Skeletal muscle tissue (tissue), 4 donors: ENCODE measurements around the gene KIF5B. TPM values are rescaled to one million over a fixed set of nuclear protein-coding genes. Genes with fewer than 3 reads are reported as not detected.
"Not testable (repeated sequence)": the region's sequence is repeated elsewhere in the genome, so short reads cannot be mapped to it uniquely, and the experiment has no call there.

ENCODE experiments used
- H3K27ac ChIP-seq: one replicate; pipeline ENCODE4 v1.7.0; 2013; ENCODE audit warnings: mild to moderate bottlenecking, low read depth, low read length, inconsistent platforms
- H3K27me3 ChIP-seq, 3 donors: one replicate each; pipeline ENCODE4 v1.7.0; 2013; ENCODE audit warnings: low read length in 3 of 3; ENCODE audit not compliant: control insufficient read depth in 3 of 3, insufficient read depth in 3 of 3
- H3K36me3 ChIP-seq, 3 donors: one replicate each; pipeline ENCODE4 v1.7.0; 2013; ENCODE audit warnings: low read length in 3 of 3; ENCODE audit not compliant: control insufficient read depth in 3 of 3, insufficient read depth in 3 of 3
- H3K4me1 ChIP-seq, 3 donors: one replicate each; pipeline ENCODE4 v1.7.0; 2013; ENCODE audit warnings: low read length in 3 of 3, mild to moderate bottlenecking in 3 of 3; ENCODE audit not compliant: control insufficient read depth in 3 of 3, insufficient read depth in 3 of 3
- H3K4me3 ChIP-seq, 3 donors: one replicate each; pipeline ENCODE4 v1.7.0; 2013; ENCODE audit warnings: low read length in 3 of 3
- H3K9ac ChIP-seq, 3 donors: one replicate each; pipeline ENCODE4 v1.7.0; 2013; ENCODE audit warnings: low read length in 3 of 3, mild to moderate bottlenecking in 3 of 3, moderate library complexity in 2 of 3, low read depth in 1 of 3
- H3K9me3 ChIP-seq, 3 donors: one replicate each; pipeline ENCODE4 v1.7.0; 2013; ENCODE audit warnings: low read length in 3 of 3; ENCODE audit not compliant: control insufficient read depth in 3 of 3
- total RNA-seq: library from RNA; depleted of rRNA; stranded (reverse); fragments of >200 nt; gene quantifications from one replicate; pipeline ENCODE4 v1.2.3, GENCODE V29; 2014
- donor health status: Osteomylitis.

KIF5B gene
- total RNA-seq, 1 donor from 2014 or later, result 52.2 TPM

- Histone ChIP-seq H3K9me3 (no peaks in the 10 kb centered on the region), H3K27ac (no peak overlapping the region), H3K36me3 (peaks cover 8 to 26% (median 16%) of the 10 kb centered on the region in 3 donors), H3K4me1 (peaks cover 12 to 19% (median 18%) of the 10 kb centered on the region in 3 donors), H3K27me3 (no peaks in the 10 kb centered on the region), H3K4me3 (no peak overlapping the region), H3K9ac (no peak overlapping the region)
Observed at GRCh38 chr10:32047881-32048280, 8.3 kb downstream of the KIF5B start.

DNA sequence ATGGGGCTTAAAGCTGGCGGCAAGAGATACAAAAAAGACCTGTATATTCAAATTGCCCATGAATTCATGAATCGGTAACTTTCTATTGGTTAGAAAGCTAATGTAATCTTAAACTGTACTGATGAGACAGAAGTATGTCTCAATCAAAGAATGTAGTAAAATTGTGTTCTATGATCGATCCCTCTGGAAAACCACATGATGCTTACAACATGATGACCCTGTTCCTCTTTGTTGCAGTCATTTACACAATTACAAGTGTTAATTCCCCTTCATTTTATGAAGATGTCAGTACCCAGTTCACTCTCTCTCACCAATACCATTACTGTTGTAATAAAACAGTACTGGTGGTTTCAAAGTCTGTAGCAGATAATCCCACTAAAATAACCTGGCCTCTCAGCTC, 10.1 kb downstream of the KIF5B start:
- no peak overlapping the region for H3K9ac ChIP-seq
- no peak overlapping the region for H3K27ac ChIP-seq
- H3K27me3 ChIP-seq, result no peaks in the 10 kb centered on the region
- peaks cover 8 to 10% (median 8%) of the 10 kb centered on the region in 3 donors for H3K4me1 ChIP-seq
- peaks cover 8 to 26% (median 16%) of the 10 kb centered on the region in 3 donors for H3K36me3 ChIP-seq
- H3K4me3 ChIP-seq, result no peak overlapping the region
- no peaks in the 10 kb centered on the region for H3K9me3 ChIP-seq

DNA sequence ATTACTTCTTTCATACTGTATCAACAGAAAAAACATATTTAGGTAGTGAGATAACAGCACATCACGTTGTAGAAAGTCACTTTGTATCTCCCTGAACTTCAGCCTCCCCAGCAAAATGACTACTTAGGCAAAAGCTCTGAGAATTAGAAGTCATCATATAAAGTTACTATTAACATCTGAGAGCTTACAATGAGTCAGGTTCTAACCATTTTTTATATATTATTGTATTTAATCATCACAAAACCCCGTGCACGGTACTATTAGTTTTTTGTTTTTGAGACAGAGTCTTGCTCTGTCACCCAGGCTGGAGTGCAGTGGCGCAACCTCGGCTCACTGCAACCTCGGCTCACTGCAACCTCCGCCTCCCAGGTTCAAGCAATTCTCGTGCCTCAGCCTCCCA, 13.5 kb downstream of the KIF5B start:
- H3K9ac ChIP-seq, H3K27ac ChIP-seq, H3K4me1 ChIP-seq, H3K27me3 ChIP-seq, H3K4me3 ChIP-seq, H3K9me3 ChIP-seq: not testable (repeated sequence)
- H3K36me3 ChIP-seq, result peaks cover 8 to 28% (median 16%) of the 10 kb centered on the region in 3 donors

- H3K4me1 ChIP-seq, result peaks cover 4 to 8% (median 7%) of the 10 kb centered on the region in 3 donors
- H3K9me3 ChIP-seq, result no peaks in the 10 kb centered on the region
- peaks cover 3 to 26% (median 11%) of the 10 kb centered on the region in 3 donors for H3K36me3 ChIP-seq
- no peak overlapping the region for H3K9ac ChIP-seq
- no peaks in the 10 kb centered on the region for H3K27me3 ChIP-seq
- H3K27ac ChIP-seq, result no peak overlapping the region
- H3K4me3 ChIP-seq, result no peak overlapping the region
Observed at GRCh38 chr10:32041290-32042028, 14.8 kb downstream of the KIF5B start.

DNA sequence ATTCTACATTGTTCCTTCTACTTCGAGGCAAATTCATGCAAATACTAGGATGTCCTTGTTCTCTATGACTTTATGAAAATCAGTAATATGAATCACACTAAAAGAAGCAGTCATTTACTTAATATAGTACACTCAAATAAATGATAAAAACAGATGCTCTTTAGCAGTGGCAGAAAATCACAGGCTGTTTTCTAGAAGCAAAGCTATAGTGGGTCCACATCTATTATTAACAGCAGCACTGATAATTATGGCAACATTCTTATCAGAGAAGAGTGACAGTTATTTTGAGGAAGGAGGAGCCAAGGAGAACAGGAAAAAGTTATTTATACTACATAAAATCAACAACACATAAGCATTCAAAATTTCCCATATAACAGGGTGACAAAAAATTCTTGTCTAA, 16.5 kb downstream of the KIF5B start:
- Histone ChIP-seq H3K9ac (peak overlapping the region in 1 of 3 donors; percentile 7), H3K4me1 (peaks cover 4 to 8% (median 7%) of the 10 kb centered on the region in 3 donors), H3K27ac (no peak overlapping the region), H3K36me3 (peaks cover 11 to 34% (median 20%) of the 10 kb centered on the region in 3 donors), H3K27me3 (no peaks in the 10 kb centered on the region), H3K9me3 (no peaks in the 10 kb centered on the region), H3K4me3 (no peak overlapping the region)

DNA sequence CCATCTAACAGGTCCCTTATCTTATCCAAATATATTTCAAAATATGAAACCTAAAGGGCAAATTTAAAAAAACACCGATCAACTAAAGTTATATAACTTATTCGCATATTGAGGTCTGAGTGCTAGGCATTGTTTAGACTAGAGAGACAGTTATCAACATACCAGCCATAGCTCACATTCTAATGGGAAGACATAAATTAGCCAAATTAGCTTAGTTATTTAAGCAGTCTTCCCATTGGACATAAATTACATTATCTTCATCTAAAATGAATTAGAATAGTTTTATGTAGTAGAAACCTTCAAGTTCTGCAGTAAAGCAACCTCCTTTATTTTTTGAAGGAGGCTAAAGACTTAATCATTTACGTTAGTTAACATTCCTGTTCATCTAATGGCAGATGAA, 17.4 kb downstream of the KIF5B start:
- no peak overlapping the region for H3K27ac ChIP-seq
- H3K36me3 ChIP-seq, result peaks cover 16 to 39% (median 29%) of the 10 kb centered on the region in 3 donors
- H3K27me3 ChIP-seq, result no peaks in the 10 kb centered on the region
- H3K9ac ChIP-seq, result no peak overlapping the region
- H3K4me3 ChIP-seq, result no peak overlapping the region
- H3K9me3 ChIP-seq, result no peaks in the 10 kb centered on the region
- H3K4me1 ChIP-seq, result peaks cover 4 to 7% (median 6%) of the 10 kb centered on the region in 3 donors

GRCh38 chr10:32036922-32037321, 19.3 kb downstream of the KIF5B start:
- peaks cover 28 to 56% (median 47%) of the 10 kb centered on the region in 3 donors for H3K36me3 ChIP-seq
- no peak overlapping the region for H3K4me3 ChIP-seq
- H3K9ac ChIP-seq, result no peak overlapping the region
- no peaks in the 10 kb centered on the region for H3K27me3 ChIP-seq
- peaks cover 0 to 4% (median 3%) of the 10 kb centered on the region in 3 donors for H3K4me1 ChIP-seq
- no peaks in the 10 kb centered on the region for H3K9me3 ChIP-seq
- H3K27ac ChIP-seq, result no peak overlapping the region

- H3K36me3 ChIP-seq, result peaks cover 38 to 66% (median 58%) of the 10 kb centered on the region in 3 donors
- no peak overlapping the region for H3K27ac ChIP-seq
- no peaks in the 10 kb centered on the region for H3K9me3 ChIP-seq
- no peak overlapping the region for H3K4me3 ChIP-seq
- H3K4me1 ChIP-seq, result peaks cover 0 to 4% (median 1%) of the 10 kb centered on the region in 3 donors
- H3K9ac ChIP-seq, result no peak overlapping the region
- no peaks in the 10 kb centered on the region for H3K27me3 ChIP-seq
Observed at GRCh38 chr10:32035038-32035437, 21.2 kb downstream of the KIF5B start.

DNA sequence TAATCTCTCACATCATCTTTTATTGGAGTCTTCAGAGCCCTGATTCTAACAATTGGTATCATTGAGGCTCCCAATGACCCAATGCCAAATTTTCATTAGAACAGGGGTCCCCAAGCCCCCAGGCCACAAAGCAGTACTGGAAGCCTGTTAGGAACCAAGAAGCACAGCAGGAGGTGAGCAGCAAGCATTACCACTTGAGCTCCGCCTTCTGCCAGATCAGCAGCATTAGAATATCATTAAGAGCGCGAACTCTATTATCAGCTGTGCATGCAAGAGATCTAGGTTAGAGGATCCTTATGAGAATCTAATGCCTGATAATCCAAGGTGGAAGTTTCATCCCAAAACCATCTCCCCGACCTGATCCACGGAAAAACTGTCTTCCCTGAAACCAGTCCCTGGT, 23.1 kb downstream of the KIF5B start:
- Histone ChIP-seq H3K9ac (no peak overlapping the region), H3K9me3 (no peaks in the 10 kb centered on the region), H3K4me3 (no peak overlapping the region), H3K36me3 (peaks cover 41 to 79% (median 66%) of the 10 kb centered on the region in 3 donors), H3K27ac (no peak overlapping the region), H3K27me3 (no peaks in the 10 kb centered on the region), H3K4me1 (no peaks in the 10 kb centered on the region)

GRCh38 chr10:32031920-32032319, 24.3 kb downstream of the KIF5B start:
- Histone ChIP-seq H3K4me1 (no peaks in the 10 kb centered on the region), H3K4me3 (no peak overlapping the region), H3K27ac (no peak overlapping the region), H3K36me3 (peaks cover 45 to 83% (median 73%) of the 10 kb centered on the region in 3 donors), H3K27me3 (no peaks in the 10 kb centered on the region), H3K9ac (no peak overlapping the region), H3K9me3 (no peaks in the 10 kb centered on the region)
